Measurements from ENCODE around the gene SP2. TPM values are rescaled to one million over a fixed set of nuclear protein-coding genes. Genes with fewer than 3 reads are reported as not detected.

Gene SP2
- total RNA-seq, 1 donor from 2014 or later: 198 TPM

DNA sequence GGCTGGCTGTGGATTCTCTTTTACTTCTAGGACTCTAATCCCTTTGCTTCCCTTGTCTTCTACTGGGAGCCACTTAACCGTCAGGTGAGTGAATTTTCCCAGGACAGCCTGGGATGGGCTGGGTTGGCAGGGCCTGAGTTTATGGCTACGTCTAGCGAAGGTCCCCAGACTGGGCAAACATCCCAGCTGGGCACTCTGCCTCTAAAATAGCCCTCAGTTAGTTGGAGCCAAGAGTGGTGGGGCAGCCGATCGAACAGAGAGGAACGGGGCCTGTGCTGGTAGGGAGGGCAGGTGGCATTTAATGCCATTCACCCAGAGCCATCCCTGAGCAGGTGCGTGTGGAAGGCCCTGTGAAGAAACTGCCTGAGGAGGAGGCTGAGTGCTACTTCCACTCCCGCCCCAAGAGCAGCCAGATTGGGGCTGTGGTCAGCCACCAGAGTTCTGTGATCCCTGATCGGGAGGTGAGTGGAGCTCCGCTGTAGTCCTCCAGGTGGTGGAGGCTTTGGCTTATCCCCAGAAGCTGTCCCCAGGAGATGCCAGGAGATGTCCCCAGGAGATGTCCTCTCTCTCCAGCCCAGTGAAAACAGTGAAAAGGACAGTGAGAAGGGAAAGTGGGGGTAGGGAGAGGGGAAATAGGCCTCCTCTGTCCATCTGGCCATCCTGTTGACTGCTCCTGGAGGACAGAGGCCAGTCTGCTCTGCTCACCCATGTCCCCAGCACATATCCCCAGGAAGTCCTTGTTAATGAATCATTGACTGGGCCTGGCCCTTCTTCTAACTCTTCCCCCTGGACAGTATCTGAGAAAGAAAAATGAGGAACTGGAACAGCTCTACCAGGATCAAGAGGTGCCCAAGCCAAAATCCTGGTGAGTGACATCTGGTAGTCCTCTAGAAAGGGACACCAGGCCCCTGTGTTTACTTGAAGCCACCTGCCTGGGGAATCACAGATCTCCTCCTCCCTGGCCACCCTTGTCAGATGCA is 49.8 kb downstream of the SP2 start:
- Histone ChIP-seq H3K4me3 (no peak overlapping the region), H3K4me1 (peaks cover 10 to 20% of the 10 kb centered on the region in 2 donors), H3K27me3 (no peaks in the 10 kb centered on the region), H3K27ac (peak overlapping the region; percentile 42 to 63), H3K36me3 (peaks cover 0 to 24% of the 10 kb centered on the region in 2 donors), H3K9me3 (no peaks in the 10 kb centered on the region)
- no peak for TF ChIP-seq CTCF (IDR thresholded peaks at IDR 0.05)
- DNase-seq (ENCODE audit: low spot score in 2 of 2): no peak
- intact Hi-C loops (cut with DNase I): loop anchor here (10.0 kb wide), 1 partner anchor 159 kb away; the partner anchor contains the start of genes CBX1 and SNX11

DNA sequence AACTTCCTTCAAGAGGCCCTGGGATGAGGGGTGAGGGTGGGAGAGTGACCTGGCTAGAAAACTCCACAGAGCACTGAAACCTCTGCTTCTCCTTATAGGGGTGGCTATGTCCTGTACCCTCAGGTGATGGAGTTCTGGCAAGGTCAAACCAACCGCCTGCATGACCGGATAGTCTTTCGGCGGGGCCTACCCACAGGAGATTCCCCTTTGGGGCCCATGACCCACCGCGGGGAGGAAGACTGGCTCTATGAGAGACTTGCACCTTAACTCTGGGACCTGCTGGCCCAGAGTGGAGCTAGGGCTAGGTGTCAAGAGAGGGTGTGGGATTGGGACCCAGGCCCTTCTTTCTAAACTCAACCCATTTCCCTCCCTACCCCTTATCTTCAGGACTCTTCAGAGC is 50.5 kb downstream of the SP2 start:
- Histone ChIP-seq H3K36me3 (peaks cover 0 to 24% of the 10 kb centered on the region in 2 donors), H3K27ac (peak overlapping the region; percentile 42 to 63), H3K4me1 (peaks cover 10 to 17% of the 10 kb centered on the region in 2 donors), H3K4me3 (no peak overlapping the region), H3K9me3 (no peaks in the 10 kb centered on the region), H3K27me3 (no peaks in the 10 kb centered on the region)
- intact Hi-C loops (cut with DNase I): loop anchor here (10.0 kb wide), 1 partner anchor 158 kb away; the partner anchor contains the start of genes CBX1 and SNX11
- DNase-seq (ENCODE audit: low spot score in 2 of 2): no peak
- no peak for TF ChIP-seq CTCF (IDR thresholded peaks at IDR 0.05)

DNA sequence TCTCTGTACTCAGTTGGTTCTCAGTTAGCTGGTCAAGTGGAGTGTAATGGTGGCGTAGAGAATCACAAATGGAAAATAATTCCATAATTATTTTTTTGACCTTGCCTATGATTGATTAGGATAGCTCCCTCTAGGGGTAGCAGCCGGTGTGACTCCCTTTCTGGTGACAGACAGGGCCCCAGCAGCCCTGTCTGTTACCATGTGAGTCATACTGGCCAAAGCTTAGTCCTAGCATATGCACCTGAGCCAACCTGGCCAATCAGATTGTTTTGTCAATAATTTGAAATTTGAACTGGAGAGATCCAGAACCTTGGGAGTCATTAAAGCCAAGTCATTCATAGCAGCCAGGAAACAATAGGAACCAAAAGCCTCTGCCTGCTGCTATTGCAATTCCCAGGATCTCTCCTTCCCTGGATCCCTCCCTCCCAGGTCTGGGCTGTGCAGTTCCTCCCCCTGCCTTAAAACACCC is 50.9 kb downstream of the SP2 start:
- Histone ChIP-seq H3K36me3 (peaks cover 0 to 24% of the 10 kb centered on the region in 2 donors), H3K27me3 (no peaks in the 10 kb centered on the region), H3K9me3 (no peaks in the 10 kb centered on the region), H3K27ac (no peak overlapping the region), H3K4me3 (no peak overlapping the region), H3K4me1 (peaks cover 7 to 17% of the 10 kb centered on the region in 2 donors)
- peak in 1 of 2 donors; percentile 88 for DNase-seq (ENCODE audit: low spot score in 2 of 2)
- peak; percentile 62 to 74 (median 67) for TF ChIP-seq CTCF (IDR thresholded peaks at IDR 0.05)
- intact Hi-C loops (cut with DNase I): loop anchor here (10.0 kb wide), 1 partner anchor 158 kb away; the partner anchor contains the start of genes CBX1 and SNX11

GRCh38 chr17:47948706-47949196 is 52.7 kb downstream of the SP2 start:
- no peaks in the 10 kb centered on the region for H3K27me3 ChIP-seq
- peak overlapping the region in 1 of 2 donors; percentile 59 for H3K4me3 ChIP-seq
- H3K9me3 ChIP-seq: no peaks in the 10 kb centered on the region
- H3K36me3 ChIP-seq: peaks cover 0 to 24% of the 10 kb centered on the region in 2 donors
- H3K4me1 ChIP-seq: peaks cover 3 to 11% of the 10 kb centered on the region in 2 donors
- DNase-seq (ENCODE audit: low spot score in 2 of 2): no peak
- TF ChIP-seq CTCF (IDR thresholded peaks at IDR 0.05): no peak
- intact Hi-C loops (cut with DNase I): loop anchor here (1.0 to 10.0 kb wide), 3 partner anchors 22 to 156 kb away; partner anchors contain the start of genes CBX1 and SNX11
- H3K27ac ChIP-seq: no peak overlapping the region

- peaks cover 3 to 11% of the 10 kb centered on the region in 2 donors for H3K4me1 ChIP-seq
- peak in 1 of 2 donors; percentile 90 for DNase-seq (ENCODE audit: low spot score in 2 of 2)
- no peaks in the 10 kb centered on the region for H3K9me3 ChIP-seq
- H3K27ac ChIP-seq: peak overlapping the region; percentile 41 to 51
- H3K36me3 ChIP-seq: peaks cover 0 to 24% of the 10 kb centered on the region in 2 donors
- no peaks in the 10 kb centered on the region for H3K27me3 ChIP-seq
- intact Hi-C loops (cut with DNase I): loop anchor here (1.0 to 10.0 kb wide), 3 partner anchors 21 to 156 kb away; partner anchors contain the start of genes CBX1 and SNX11
- peak; percentile 81 to 90 (median 85) for TF ChIP-seq CTCF (IDR thresholded peaks at IDR 0.05)
- H3K4me3 ChIP-seq: peak overlapping the region; percentile 24 to 59
Observed at GRCh38 chr17:47949197-47949759, 53.2 kb downstream of the SP2 start.

All from ascending aorta (tissue), 2 donors.